ENCODE data around the gene BCL2. TPM values are rescaled to one million over a fixed set of nuclear protein-coding genes. Genes with fewer than 3 reads are reported as not detected.

The BCL2 gene
- total RNA-seq, 2 experiments from 2014 or later, result 1.4 to 2.5 TPM

GRCh38 chr18:63241317-63241712 is 78.3 kb downstream of the BCL2 start:
- ChIA-PET CTCF (ENCODE audit: unreplicated experiment) (no interaction called here), POLR2A (interaction anchor here (1.1 kb wide), 1 partner anchor 31 kb away, joined by 4 read pairs; no protein-coding TSS in a partner anchor)
- DNase-seq (ENCODE audit: low spot score), result no peak
- H3K27ac ChIP-seq (ENCODE audit: low read depth, low read length, poor library complexity, severe bottlenecking), result no peak overlapping the region
- H3K9me3 ChIP-seq (ENCODE audit: low read length), result no peaks in the 10 kb centered on the region
- H2AFZ ChIP-seq (ENCODE audit: low read length), result no peak overlapping the region
- BruUV-seq (replicated peaks), result no TSS peak
- no peaks in the 10 kb centered on the region for H4K20me1 ChIP-seq (ENCODE audit: insufficient read depth, low read length)
- H3K9me2 ChIP-seq (ENCODE audit: insufficient read depth, low read length), result no peaks in the 10 kb centered on the region
- no peaks in the 10 kb centered on the region for H3K79me2 ChIP-seq (ENCODE audit: insufficient read depth, low read depth, low read length)
- intact Hi-C loops (cut with micrococcal nuclease; ENCODE audit: unreplicated experiment), result no loop called here
- H3K4me1 ChIP-seq (ENCODE audit: insufficient read depth, low read length, poor library complexity, severe bottlenecking), result no peaks in the 10 kb centered on the region
- no peaks in the 10 kb centered on the region for H3K36me3 ChIP-seq (ENCODE audit: insufficient read depth, low read length)
- no peak overlapping the region for H3K4me2 ChIP-seq (ENCODE audit: low read length)
- no peak overlapping the region for H3K4me3 ChIP-seq (ENCODE audit: low read depth, low read length, poor library complexity, severe bottlenecking)
- no peak for TF ChIP-seq CTCF (conservative IDR thresholded peaks at IDR 0.05; ENCODE audit: low read length)
- TF ChIP-seq EZH2phosphoT487 (IDR thresholded peaks at IDR 0.05; ENCODE audit: borderline replicate concordance, low read depth, low read length), result no peak

GRCh38 chr18:63240531-63241316 is 78.8 kb downstream of the BCL2 start:
- TF ChIP-seq CTCF (conservative IDR thresholded peaks at IDR 0.05; ENCODE audit: low read length), result no peak
- no peak for TF ChIP-seq EZH2phosphoT487 (IDR thresholded peaks at IDR 0.05; ENCODE audit: borderline replicate concordance, low read depth, low read length)
- ChIA-PET POLR2A (interaction anchor here (1.1 kb wide), 1 partner anchor 30 kb away, joined by 4 read pairs; no protein-coding TSS in a partner anchor), CTCF (ENCODE audit: unreplicated experiment) (no interaction called here)
- intact Hi-C loops (cut with micrococcal nuclease; ENCODE audit: unreplicated experiment), result no loop called here
- H3K4me2 ChIP-seq (ENCODE audit: low read length), result no peak overlapping the region
- H3K4me3 ChIP-seq (ENCODE audit: low read depth, low read length, poor library complexity, severe bottlenecking), result no peak overlapping the region
- no peaks in the 10 kb centered on the region for H4K20me1 ChIP-seq (ENCODE audit: insufficient read depth, low read length)
- H3K79me2 ChIP-seq (ENCODE audit: insufficient read depth, low read depth, low read length), result no peaks in the 10 kb centered on the region
- no peak for DNase-seq (ENCODE audit: low spot score)
- H3K9me3 ChIP-seq (ENCODE audit: low read length), result no peaks in the 10 kb centered on the region
- no TSS peak for BruUV-seq (replicated peaks)
- no peak overlapping the region for H3K27ac ChIP-seq (ENCODE audit: low read depth, low read length, poor library complexity, severe bottlenecking)
- no peak overlapping the region for H2AFZ ChIP-seq (ENCODE audit: low read length)
- no peaks in the 10 kb centered on the region for H3K36me3 ChIP-seq (ENCODE audit: insufficient read depth, low read length)
- no peaks in the 10 kb centered on the region for H3K4me1 ChIP-seq (ENCODE audit: insufficient read depth, low read length, poor library complexity, severe bottlenecking)
- no peaks in the 10 kb centered on the region for H3K9me2 ChIP-seq (ENCODE audit: insufficient read depth, low read length)

GRCh38 chr18:63238693-63239075 is 80.9 kb downstream of the BCL2 start:
- H3K9me3 ChIP-seq (ENCODE audit: low read length), result no peaks in the 10 kb centered on the region
- no peak overlapping the region for H3K4me2 ChIP-seq (ENCODE audit: low read length)
- H3K4me3 ChIP-seq (ENCODE audit: low read depth, low read length, poor library complexity, severe bottlenecking), result no peak overlapping the region
- H3K4me1 ChIP-seq (ENCODE audit: insufficient read depth, low read length, poor library complexity, severe bottlenecking), result no peaks in the 10 kb centered on the region
- no peaks in the 10 kb centered on the region for H3K36me3 ChIP-seq (ENCODE audit: insufficient read depth, low read length)
- TF ChIP-seq EZH2phosphoT487 (IDR thresholded peaks at IDR 0.05; ENCODE audit: borderline replicate concordance, low read depth, low read length), result no peak
- no peak for TF ChIP-seq CTCF (conservative IDR thresholded peaks at IDR 0.05; ENCODE audit: low read length)
- BruUV-seq (replicated peaks), result no TSS peak
- no peak for DNase-seq (ENCODE audit: low spot score)
- no peak overlapping the region for H3K27ac ChIP-seq (ENCODE audit: low read depth, low read length, poor library complexity, severe bottlenecking)
- H4K20me1 ChIP-seq (ENCODE audit: insufficient read depth, low read length), result no peaks in the 10 kb centered on the region
- H2AFZ ChIP-seq (ENCODE audit: low read length), result no peak overlapping the region
- intact Hi-C loops (cut with micrococcal nuclease; ENCODE audit: unreplicated experiment), result no loop called here
- H3K79me2 ChIP-seq (ENCODE audit: insufficient read depth, low read depth, low read length), result no peaks in the 10 kb centered on the region
- ChIA-PET POLR2A (no interaction called here), CTCF (ENCODE audit: unreplicated experiment) (no interaction called here)
- no peaks in the 10 kb centered on the region for H3K9me2 ChIP-seq (ENCODE audit: insufficient read depth, low read length)
